ENCODE data around the gene BCL2. TPM values are rescaled to one million over a fixed set of nuclear protein-coding genes. Genes with fewer than 3 reads are reported as not detected.

The BCL2 gene
- total RNA-seq, 2 experiments from 2014 or later = 102 to 109 TPM

GRCh38 chr18:63140038-63140450 is 179.5 kb downstream of the BCL2 start:
- no peaks in the 10 kb centered on the region for H3K27me3 Mint-ChIP-seq
- H3K27ac Mint-ChIP-seq = no peak overlapping the region
- DNase-seq = no peak
- H3K4me3 Mint-ChIP-seq = no peak overlapping the region
- peaks cover 70% of the 10 kb centered on the region for H3K36me3 Mint-ChIP-seq (ENCODE audit: low read depth)
- peaks cover 6% of the 10 kb centered on the region for H3K9me3 Mint-ChIP-seq
- peaks cover 71% of the 10 kb centered on the region for H3K4me1 Mint-ChIP-seq
- CTCF ChIA-PET = interaction anchor here (1.8 to 4.7 kb wide), 3 partner anchors 13 to 178 kb away, joined by 4 to 23 read pairs (median 18); partner anchors contain the start of gene BCL2
- POLR2A ChIA-PET = interaction anchor here (0.7 to 6.8 kb wide), 6 partner anchors 13 to 183 kb away, joined by 3 to 50 read pairs (median 4); no protein-coding TSS in a partner anchor

GRCh38 chr18:63138436-63139340 is 180.9 kb downstream of the BCL2 start:
- ChIA-PET CTCF (interaction anchor here (0.8 to 4.7 kb wide), 4 partner anchors 14 to 180 kb away, joined by 3 to 23 read pairs (median 12); partner anchors contain the start of gene BCL2), POLR2A (interaction anchor here (0.7 to 6.8 kb wide), 12 partner anchors 15 to 283 kb away, joined by 3 to 50 read pairs (median 4); partner anchors contain the start of genes BCL2 and VPS4B)
- peaks cover 6% of the 10 kb centered on the region for H3K9me3 Mint-ChIP-seq
- no peaks in the 10 kb centered on the region for H3K27me3 Mint-ChIP-seq
- H3K27ac Mint-ChIP-seq = peak overlapping the region; percentile 86
- no peak for DNase-seq
- H3K4me1 Mint-ChIP-seq = peaks cover 68% of the 10 kb centered on the region
- peaks cover 66% of the 10 kb centered on the region for H3K36me3 Mint-ChIP-seq (ENCODE audit: low read depth)
- peak overlapping the region; percentile 72 for H3K4me3 Mint-ChIP-seq

- ChIA-PET POLR2A (interaction anchor here (0.7 to 6.8 kb wide), 11 partner anchors 16 to 284 kb away, joined by 3 to 50 read pairs (median 4); partner anchors contain the start of genes BCL2 and VPS4B), CTCF (interaction anchor here (0.8 to 4.7 kb wide), 4 partner anchors 15 to 180 kb away, joined by 3 to 23 read pairs (median 12); partner anchors contain the start of gene BCL2)
- Mint-ChIP-seq H3K4me1 (peaks cover 70% of the 10 kb centered on the region), H3K4me3 (peak overlapping the region; percentile 72), H3K27ac (peak overlapping the region; percentile 86), H3K9me3 (peaks cover 6% of the 10 kb centered on the region), H3K36me3 (ENCODE audit: low read depth) (peaks cover 63% of the 10 kb centered on the region), H3K27me3 (no peaks in the 10 kb centered on the region)
- DNase-seq = peak; percentile 71
Observed at GRCh38 chr18:63137999-63138435, 181.6 kb downstream of the BCL2 start.

GRCh38 chr18:63135101-63135500 is 184.5 kb downstream of the BCL2 start:
- H3K9me3 Mint-ChIP-seq = peaks cover 4% of the 10 kb centered on the region
- POLR2A ChIA-PET = interaction anchor here (0.7 to 1.6 kb wide), 6 partner anchors 12 to 287 kb away, joined by 3 to 10 read pairs (median 4); partner anchors contain the start of gene VPS4B
- no peak overlapping the region for H3K27ac Mint-ChIP-seq

GRCh38 chr18:63132819-63133200 is 186.8 kb downstream of the BCL2 start:
- H3K36me3 Mint-ChIP-seq (ENCODE audit: low read depth) = peaks cover 33% of the 10 kb centered on the region
- H3K4me1 Mint-ChIP-seq = peaks cover 49% of the 10 kb centered on the region
- ChIA-PET CTCF (interaction anchor here (0.9 to 4.6 kb wide), 11 partner anchors 20 to 306 kb away, joined by 3 to 35 read pairs (median 9); partner anchors contain the start of gene BCL2), POLR2A (interaction anchor here (0.8 to 2.2 kb wide), 5 partner anchors 25 to 190 kb away, joined by 3 to 10 read pairs (median 4); no protein-coding TSS in a partner anchor)
- no peaks in the 10 kb centered on the region for H3K27me3 Mint-ChIP-seq
- peaks cover 4% of the 10 kb centered on the region for H3K9me3 Mint-ChIP-seq
- no peak overlapping the region for H3K4me3 Mint-ChIP-seq
- no peak overlapping the region for H3K27ac Mint-ChIP-seq
- no peak for DNase-seq

More at GRCh38 chr18:63135101-63135500, 184.5 kb downstream of the BCL2 start:
- no peaks in the 10 kb centered on the region for H3K27me3 Mint-ChIP-seq
- H3K4me1 Mint-ChIP-seq = peaks cover 70% of the 10 kb centered on the region
- DNase-seq = no peak
- peaks cover 35% of the 10 kb centered on the region for H3K36me3 Mint-ChIP-seq (ENCODE audit: low read depth)
- CTCF ChIA-PET = interaction anchor here (1.0 to 1.8 kb wide), 5 partner anchors 15 to 188 kb away, joined by 3 to 10 read pairs (median 6); no protein-coding TSS in a partner anchor
- no peak overlapping the region for H3K4me3 Mint-ChIP-seq

- Mint-ChIP-seq H3K36me3 (ENCODE audit: low read depth) (peaks cover 36% of the 10 kb centered on the region), H3K4me1 (peaks cover 44% of the 10 kb centered on the region), H3K27me3 (no peaks in the 10 kb centered on the region), H3K4me3 (no peak overlapping the region), H3K9me3 (peaks cover 4% of the 10 kb centered on the region), H3K27ac (peak overlapping the region; percentile 15)
- POLR2A ChIA-PET = interaction anchor here (0.8 to 2.2 kb wide), 8 partner anchors 11 to 190 kb away, joined by 3 to 10 read pairs (median 4); no protein-coding TSS in a partner anchor
- CTCF ChIA-PET = interaction anchor here (0.9 to 4.6 kb wide), 16 partner anchors 21 to 307 kb away, joined by 3 to 35 read pairs (median 6); partner anchors contain the start of gene BCL2
- no peak for DNase-seq
Observed at GRCh38 chr18:63131959-63132818, 187.4 kb downstream of the BCL2 start.

GRCh38 chr18:63131106-63131958 is 188.2 kb downstream of the BCL2 start:
- ChIA-PET CTCF (interaction anchor here (0.8 to 4.6 kb wide), 17 partner anchors 11 to 308 kb away, joined by 3 to 35 read pairs (median 6); partner anchors contain the start of gene BCL2), POLR2A (interaction anchor here (1.0 to 2.2 kb wide), 5 partner anchors 12 to 191 kb away, joined by 3 to 10 read pairs (median 4); no protein-coding TSS in a partner anchor)
- H3K4me1 Mint-ChIP-seq = peaks cover 37% of the 10 kb centered on the region
- H3K36me3 Mint-ChIP-seq (ENCODE audit: low read depth) = peaks cover 35% of the 10 kb centered on the region
- H3K27ac Mint-ChIP-seq = no peak overlapping the region
- no peak overlapping the region for H3K4me3 Mint-ChIP-seq
- DNase-seq = peak; percentile 59
- no peaks in the 10 kb centered on the region for H3K9me3 Mint-ChIP-seq
- no peaks in the 10 kb centered on the region for H3K27me3 Mint-ChIP-seq

GRCh38 chr18:63130176-63130575 is 189.4 kb downstream of the BCL2 start:
- Mint-ChIP-seq H3K27me3 (no peaks in the 10 kb centered on the region), H3K4me3 (no peak overlapping the region), H3K36me3 (ENCODE audit: low read depth) (peaks cover 28% of the 10 kb centered on the region), H3K27ac (no peak overlapping the region), H3K4me1 (peaks cover 26% of the 10 kb centered on the region), H3K9me3 (no peaks in the 10 kb centered on the region)
- POLR2A ChIA-PET = interaction anchor here (0.6 kb wide), 1 partner anchor 181 kb away, joined by 3 read pairs; no protein-coding TSS in a partner anchor
- CTCF ChIA-PET = interaction anchor here (1.3 to 4.6 kb wide), 3 partner anchors 22 to 188 kb away, joined by 3 to 34 read pairs (median 6); partner anchors contain the start of gene BCL2
- DNase-seq = no peak

- ChIA-PET CTCF (interaction anchor here (0.7 to 4.6 kb wide), 3 partner anchors 170 to 195 kb away, joined by 3 to 34 read pairs (median 10); partner anchors contain the start of gene BCL2), POLR2A (no interaction called here)
- no peaks in the 10 kb centered on the region for H3K9me3 Mint-ChIP-seq
- H3K36me3 Mint-ChIP-seq (ENCODE audit: low read depth) = peaks cover 33% of the 10 kb centered on the region
- no peaks in the 10 kb centered on the region for H3K27me3 Mint-ChIP-seq
- H3K27ac Mint-ChIP-seq = no peak overlapping the region
- DNase-seq = no peak
- H3K4me3 Mint-ChIP-seq = no peak overlapping the region
- peaks cover 23% of the 10 kb centered on the region for H3K4me1 Mint-ChIP-seq
Observed at GRCh38 chr18:63128237-63128974, 191.2 kb downstream of the BCL2 start.

- H3K36me3 Mint-ChIP-seq (ENCODE audit: low read depth) = peaks cover 36% of the 10 kb centered on the region
- no peaks in the 10 kb centered on the region for H3K27me3 Mint-ChIP-seq
- H3K9me3 Mint-ChIP-seq = no peaks in the 10 kb centered on the region
- ChIA-PET CTCF (interaction anchor here (1.0 to 1.8 kb wide), 2 partner anchors 27 to 192 kb away, joined by 3 to 4 read pairs; no protein-coding TSS in a partner anchor), POLR2A (no interaction called here)
- DNase-seq = no peak
- peaks cover 9% of the 10 kb centered on the region for H3K4me1 Mint-ChIP-seq
- H3K27ac Mint-ChIP-seq = no peak overlapping the region
- no peak overlapping the region for H3K4me3 Mint-ChIP-seq
Observed at GRCh38 chr18:63126134-63127069, 193.2 kb downstream of the BCL2 start.

Data from activated CD4-positive, alpha-beta memory T cell treated with anti-CD3 and anti-CD28 coated beads, Interleukin-2, amount 10 ng/mL, durations not matched to agents 7 days and 5 days (primary cell).